Right ventricle myocardium inferior (tissue), 1 donor: ENCODE measurements around the gene TRAK2. TPM values are rescaled to one million over a fixed set of nuclear protein-coding genes. Genes with fewer than 3 reads are reported as not detected.

ENCODE experiments used
- ATAC-seq: fragments of 200-7000 bp; cut with Tn5 transposase; one replicate; pipeline ENCODE4 v1.9.1; 2020; ENCODE audit warnings: mild to moderate bottlenecking, moderate library complexity
- DNase-seq: peaks from one replicate; pipeline ENCODE4 v3.0.0; 2021; ENCODE audit errors: missing footprints
- intact Hi-C: fragments of 100-400 bp; cut with DNase I; formaldehyde crosslinking; loops from one replicate; pipeline ENCODE4 v1.11.0; 2022
- total RNA-seq: library from RNA; stranded (reverse); fragmentation: NEBNext Ultra II Directional; extraction: Animal tissue kit (Norgen Biotek cat#: 25700); gene quantifications from one replicate; pipeline ENCODE4 v1.2.1, GENCODE V29; 2021
- donor health status: DM: no; HTN: yes; CAD: no; lungs with severe emphysema.

Gene TRAK2
- total RNA-seq, 1 donor from 2014 or later: 163 TPM

DNA sequence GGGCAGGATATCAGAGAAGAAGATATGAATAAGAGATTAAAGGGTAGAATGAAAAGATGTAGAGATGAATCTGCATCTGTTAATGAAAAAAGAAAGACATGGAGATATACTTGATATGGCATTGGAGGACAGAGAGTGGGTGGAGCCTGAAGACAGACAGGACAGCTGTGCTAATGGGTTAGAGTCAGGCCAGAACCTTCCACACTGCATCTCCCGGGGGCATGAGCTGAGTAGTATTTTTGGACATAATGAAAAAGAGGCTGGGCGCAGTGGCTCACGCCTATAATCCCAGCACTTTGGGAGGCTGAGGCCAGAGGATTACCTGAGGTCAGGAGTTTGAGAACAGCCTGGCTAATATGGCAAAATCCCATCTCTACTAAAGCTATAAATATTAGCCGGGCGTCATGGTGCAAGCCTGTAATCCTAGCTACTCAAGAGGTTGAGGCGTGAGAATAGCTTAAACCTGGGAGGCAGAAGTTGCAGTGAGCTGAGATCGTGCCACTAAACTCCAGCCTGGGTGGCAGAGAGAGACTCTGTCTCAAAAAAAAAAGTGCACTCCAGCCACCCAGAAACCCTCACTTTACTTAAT is 105.5 kb downstream of the TRAK2 start:
- intact Hi-C loops: no loop called here
- no peak for DNase-seq
- ATAC-seq: peak; percentile 33

GRCh38 chr2:201344663-201345366 is 106.4 kb downstream of the TRAK2 start:
- DNase-seq (no peak), ATAC-seq (no peak)
- intact Hi-C loops: no loop called here

DNA sequence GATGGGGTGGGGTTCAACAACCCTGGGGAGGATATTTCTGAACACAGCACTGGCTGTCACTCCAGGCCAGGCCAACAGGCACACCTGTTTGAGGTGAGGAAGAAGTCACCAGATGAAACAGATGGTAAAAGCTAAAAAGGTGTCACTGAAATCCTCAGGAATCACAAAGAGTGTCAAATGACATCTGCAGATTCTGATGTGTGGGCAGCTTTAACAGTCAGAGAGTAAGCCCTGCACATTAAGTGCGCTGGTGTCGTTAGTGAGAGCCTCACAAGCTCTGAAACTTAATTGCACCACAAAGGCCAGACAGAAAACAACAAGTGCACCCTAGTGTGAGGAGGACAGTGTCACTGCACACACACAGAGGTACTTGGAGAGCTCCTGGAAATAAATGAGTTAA is 107.7 kb downstream of the TRAK2 start:
- DNase-seq (no peak), ATAC-seq (no peak)
- intact Hi-C loops: no loop called here

DNA sequence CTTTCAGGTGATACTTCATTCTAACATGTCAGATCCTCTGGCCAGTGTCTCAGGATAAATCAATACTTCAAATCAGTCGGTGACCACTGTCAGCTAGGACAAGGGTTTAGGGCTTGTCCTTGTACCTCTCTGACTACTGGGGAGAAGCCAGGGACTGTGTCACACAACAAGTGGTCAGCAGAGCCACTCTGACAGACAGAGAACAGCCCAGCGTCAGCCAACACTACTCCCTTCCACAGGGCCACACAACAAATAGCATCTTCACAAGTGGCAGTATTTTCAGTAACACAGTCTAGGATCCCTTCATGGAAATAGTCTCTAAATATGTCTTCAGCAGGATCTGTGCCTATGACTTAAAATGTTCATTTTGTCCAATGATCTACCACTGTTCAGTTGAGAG is 108.3 kb downstream of the TRAK2 start:
- DNase-seq (no peak), ATAC-seq (no peak)
- intact Hi-C loops: no loop called here

GRCh38 chr2:201329409-201329808 is 121.8 kb downstream of the TRAK2 start:
- DNase-seq: no peak
- intact Hi-C loops: no loop called here
- no peak for ATAC-seq

DNA sequence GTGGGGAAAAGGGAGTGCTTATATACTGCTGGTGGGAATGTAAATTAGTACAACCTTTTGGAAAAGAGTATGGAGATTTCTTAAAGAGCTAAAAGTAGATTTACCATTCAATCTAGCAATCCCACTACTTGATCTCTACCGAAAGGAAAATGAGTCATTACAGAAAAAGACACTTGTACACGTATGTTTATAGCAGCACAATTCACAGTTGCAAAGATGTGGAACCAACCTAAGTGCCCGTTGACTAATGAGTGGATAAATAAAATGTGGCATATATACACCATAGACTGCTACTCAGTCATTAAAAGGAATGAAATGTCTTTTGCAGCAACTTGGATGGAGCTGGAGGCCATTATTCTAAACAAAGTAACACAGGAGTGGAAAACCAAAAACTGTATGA is 123.6 kb downstream of the TRAK2 start:
- ATAC-seq: no peak
- DNase-seq: no peak
- intact Hi-C loops: no loop called here

Other genes with a start within 250 kb of the TRAK2 start
- 3.1 TPM for gene CASP8, start 190.9 kb downstream of the TRAK2 start, total RNA-seq
- gene FLACC1, start 94.1 kb downstream of the TRAK2 start, total RNA-seq: 6.5 TPM
- 79.1 TPM for gene STRADB, start 282 bp upstream of the TRAK2 start, total RNA-seq
- 14.6 TPM for gene TMEM237, start 192.0 kb upstream of the TRAK2 start, total RNA-seq
- not detected for gene MPP4, start 247.2 kb upstream of the TRAK2 start, total RNA-seq